ENCODE measurements around the gene PPP1R3C. TPM values are rescaled to one million over a fixed set of nuclear protein-coding genes. Genes with fewer than 3 reads are reported as not detected.

The PPP1R3C gene
- total and polyA plus RNA-seq, 2 donors (not counting 3 experiments of a cell fraction or from before 2014, with no cell fraction given) = 1.6 to 2.0 TPM

DNA sequence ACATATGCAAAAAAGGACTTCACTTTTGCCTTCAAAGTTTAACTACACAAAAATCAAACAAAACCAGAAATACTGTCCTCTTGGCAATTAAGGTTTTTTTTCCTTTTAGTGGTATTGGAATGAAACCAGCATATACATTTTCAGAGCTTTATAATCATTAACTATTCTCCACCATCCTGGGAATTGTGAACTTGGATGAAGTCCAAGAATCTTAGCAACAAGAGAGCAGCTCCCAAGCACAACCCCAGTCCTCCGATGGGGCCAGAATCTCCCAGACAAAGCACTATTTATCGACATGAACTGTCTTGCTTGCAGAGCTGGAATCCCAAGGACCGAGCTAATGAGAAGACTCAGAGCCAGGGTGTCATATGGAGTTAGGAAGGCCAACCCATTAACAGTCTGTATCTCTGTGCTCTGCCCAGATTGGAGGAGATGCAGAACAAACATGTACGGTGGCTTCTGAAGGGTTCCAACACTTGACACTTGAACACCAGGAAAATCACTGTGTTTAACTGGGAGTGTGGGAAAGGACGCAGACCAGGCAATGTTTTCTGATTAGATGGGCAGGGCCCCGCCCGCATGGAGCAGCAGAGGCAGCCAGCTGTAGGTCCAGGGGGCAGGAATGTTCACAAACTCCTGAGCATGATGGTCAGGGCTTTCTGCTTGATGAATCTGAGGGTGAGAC lies 35.5 kb downstream of the PPP1R3C start:
- FAIRE-seq (peak; percentile 77), DNase-seq (ENCODE audit: low read depth, low spot score) (no peak)
- CTCF ChIA-PET = interaction anchor here (0.8 to 2.0 kb wide), 8 partner anchors 9 to 299 kb away, joined by 3 to 10 read pairs (median 4); partner anchors contain the start of gene PPP1R3C
- Histone ChIP-seq H2AFZ (ENCODE audit: low read depth, low read length) (peak overlapping the region; percentile 85), H3K79me2 (ENCODE audit: control insufficient read depth, insufficient read depth, low read length) (no peaks in the 10 kb centered on the region), H3K9ac (replicated peaks; ENCODE audit: extremely low read depth, insufficient read depth, low read length) (peak overlapping the region; percentile 19), H3K4me1 (ENCODE audit: control insufficient read depth, extremely low read depth, insufficient read depth, low read length) (peaks cover 28% of the 10 kb centered on the region), H3K27ac (ENCODE audit: insufficient read depth, low read depth, low read length) (peak overlapping the region; percentile 74), H3K4me2 (ENCODE audit: insufficient read depth, low read length) (peak overlapping the region; percentile 43), H3K36me3 (ENCODE audit: control insufficient read depth in 2 of 2, extremely low read depth in 1 of 2, insufficient read depth in 2 of 2, low read length in 2 of 2) (no peaks in the 10 kb centered on the region), H3K4me3 (replicated peaks in 1 of 3; ENCODE audit: insufficient read depth in 1 of 3, low read depth in 1 of 3, low read length in 3 of 3) (peak overlapping the region in 1 of 3 experiments; percentile 8), H3K9me1 (replicated peaks; ENCODE audit: control insufficient read depth, extremely low read depth, insufficient read depth, low read length) (no peaks in the 10 kb centered on the region), H4K20me1 (replicated peaks; ENCODE audit: control insufficient read depth, extremely low read depth, insufficient read depth, low read length) (no peaks in the 10 kb centered on the region), H3K9me3 (replicated peaks; ENCODE audit: control insufficient read depth, insufficient read depth, low read length) (no peaks in the 10 kb centered on the region), H3K27me3 (ENCODE audit: control insufficient read depth in 2 of 2, insufficient read depth in 2 of 2, low read length in 2 of 2) (no peaks in the 10 kb centered on the region)
- intact Hi-C loops (cut with micrococcal nuclease) (loop anchor here (2.0 kb wide), 1 partner anchor 187 kb away; the partner anchor contains the start of gene HECTD2), dilution Hi-C loops (cut with MboI; ENCODE audit: extremely low pct_ligation_motif_present, low sequenced_read_pairs) (no loop called here)
- POLR2A ChIA-PET = no interaction called here
- TF ChIP-seq, protein P1, sequence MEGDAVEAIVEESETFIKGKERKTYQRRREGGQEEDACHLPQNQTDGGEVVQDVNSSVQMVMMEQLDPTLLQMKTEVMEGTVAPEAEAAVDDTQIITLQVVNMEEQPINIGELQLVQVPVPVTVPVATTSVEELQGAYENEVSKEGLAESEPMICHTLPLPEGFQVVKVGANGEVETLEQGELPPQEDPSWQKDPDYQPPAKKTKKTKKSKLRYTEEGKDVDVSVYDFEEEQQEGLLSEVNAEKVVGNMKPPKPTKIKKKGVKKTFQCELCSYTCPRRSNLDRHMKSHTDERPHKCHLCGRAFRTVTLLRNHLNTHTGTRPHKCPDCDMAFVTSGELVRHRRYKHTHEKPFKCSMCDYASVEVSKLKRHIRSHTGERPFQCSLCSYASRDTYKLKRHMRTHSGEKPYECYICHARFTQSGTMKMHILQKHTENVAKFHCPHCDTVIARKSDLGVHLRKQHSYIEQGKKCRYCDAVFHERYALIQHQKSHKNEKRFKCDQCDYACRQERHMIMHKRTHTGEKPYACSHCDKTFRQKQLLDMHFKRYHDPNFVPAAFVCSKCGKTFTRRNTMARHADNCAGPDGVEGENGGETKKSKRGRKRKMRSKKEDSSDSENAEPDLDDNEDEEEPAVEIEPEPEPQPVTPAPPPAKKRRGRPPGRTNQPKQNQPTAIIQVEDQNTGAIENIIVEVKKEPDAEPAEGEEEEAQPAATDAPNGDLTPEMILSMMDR (IDR thresholded peaks at IDR 0.05; ENCODE audit: extremely low read depth in 1 of 2, insufficient read depth in 1 of 2, low read depth in 1 of 2, low read length in 2 of 2) = no peak
- TF ChIP-seq EZH2 (IDR thresholded peaks at IDR 0.05; ENCODE audit: borderline replicate concordance, low read depth, low read length, severe bottlenecking) = no peak
- no peak for TF ChIP-seq MYC (IDR thresholded peaks at IDR 0.05; ENCODE audit: low read depth, low read length)
- no peak for TF ChIP-seq GATA2 (IDR thresholded peaks at IDR 0.05; ENCODE audit: insufficient read depth, insufficient read length, low read depth, low read length)
- no peak for TF ChIP-seq FOS (IDR thresholded peaks at IDR 0.05; ENCODE audit: borderline replicate concordance, insufficient read depth, low read length)
- TF ChIP-seq POLR2A (IDR thresholded peaks at IDR 0.05; ENCODE audit: low read depth, low read length) = no peak
- no peak for TF ChIP-seq POLR2AphosphoS5 (IDR thresholded peaks at IDR 0.05; ENCODE audit: insufficient read depth, low read depth, low read length)
- TF ChIP-seq, protein P2, sequence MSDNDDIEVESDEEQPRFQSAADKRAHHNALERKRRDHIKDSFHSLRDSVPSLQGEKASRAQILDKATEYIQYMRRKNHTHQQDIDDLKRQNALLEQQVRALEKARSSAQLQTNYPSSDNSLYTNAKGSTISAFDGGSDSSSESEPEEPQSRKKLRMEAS (IDR thresholded peaks at IDR 0.05; ENCODE audit: insufficient read depth, insufficient read length) = no peak
- TF ChIP-seq JUN (IDR thresholded peaks at IDR 0.05; ENCODE audit: borderline replicate concordance, insufficient read depth, insufficient read length, low read depth) = no peak
- BruUV-seq (replicated peaks) = TSS peak; percentile 54

All from endothelial cell of umbilical vein (primary cell).